HEK293 (cell line): ENCODE measurements around the gene SFN.

ENCODE experiments used
- CTCF ChIA-PET: fragments of 350-600 bp; formaldehyde crosslinking; extraction: SDS; loops from one replicate; lab custom pipeline; 2021; ENCODE audit warnings: antibody characterized with exemption; lab: Yijun Ruan, JAX
- POLR2A ChIA-PET: fragments of 300-600 bp; formaldehyde crosslinking; extraction: SDS; loops from one replicate; lab custom pipeline; 2020; ENCODE audit warnings: antibody characterized with exemption, inconsistent platforms; lab: Yijun Ruan, JAX
- H3K27ac ChIP-seq: fragments of 200-500 bp; sonication (Bioruptor generic); 2 replicates; pipeline ENCODE4 v1.5.1; 2014; ENCODE audit warnings: low read depth, low read length, control low read depth, inconsistent platforms; ENCODE audit errors: extremely low read depth
- H3K36me3 ChIP-seq, 2 experiments: fragments of 200-500 bp in 1 of 2; sonication (Bioruptor generic) in 1 of 2; 1 replicate in 1 of 2; 2 replicates in 1 of 2; pipeline ENCODE4 v1.5.1; 2014 to 2017; ENCODE audit warnings: inconsistent platforms in 2 of 2, low read length in 2 of 2; ENCODE audit not compliant: control insufficient read depth in 2 of 2, insufficient read depth in 1 of 2
- H3K4me1 ChIP-seq: fragments of 200-500 bp; sonication (Bioruptor generic); 2 replicates; pipeline ENCODE4 v1.5.1; 2014; ENCODE audit warnings: mild to moderate bottlenecking, low read length, inconsistent platforms; ENCODE audit not compliant: control insufficient read depth, insufficient read depth
- H3K4me3 ChIP-seq: 2 replicates; pipeline ENCODE4 v1.5.1; 2011; ENCODE audit warnings: low read depth, mild to moderate bottlenecking, control low read depth, low read length, moderate library complexity
- H3K9me3 ChIP-seq: fragments of 200-500 bp; sonication (Bioruptor generic); 2 replicates; pipeline ENCODE4 v1.5.1; 2014; ENCODE audit warnings: low read depth, low read length, inconsistent platforms; ENCODE audit not compliant: control insufficient read depth, insufficient read depth
- MYNN ChIP-seq: fragments of 450-650 bp; formaldehyde crosslinking; IDR thresholded peaks from 2 replicates; pipeline ENCODE4 v1.5.1; 2016; ENCODE audit warnings: missing biosample characterization, missing genetic modification characterization, borderline replicate concordance
- SP7 ChIP-seq: fragments of 450-650 bp; formaldehyde crosslinking; IDR thresholded peaks from 2 replicates; pipeline ENCODE4 v1.5.1; 2016; ENCODE audit warnings: missing biosample characterization, missing genetic modification characterization
- ZBTB1 ChIP-seq: fragments of 450-650 bp; formaldehyde crosslinking; IDR thresholded peaks from 2 replicates; pipeline ENCODE4 v1.5.1; 2016; ENCODE audit warnings: missing biosample characterization, missing genetic modification characterization
- ZBTB20 ChIP-seq: fragments of 450-650 bp; formaldehyde crosslinking; IDR thresholded peaks from 2 replicates; pipeline ENCODE4 v1.5.1; 2016; ENCODE audit warnings: missing biosample characterization, missing genetic modification characterization
- ZFHX2 ChIP-seq: fragments of 450-650 bp; formaldehyde crosslinking; conservative IDR thresholded peaks from 2 replicates; pipeline ENCODE4 v1.5.1; 2016; ENCODE audit warnings: missing biosample characterization, missing genetic modification characterization
- ZFP3 ChIP-seq: fragments of 450-650 bp; formaldehyde crosslinking; IDR thresholded peaks from 2 replicates; pipeline ENCODE4 v1.5.1; 2016; ENCODE audit warnings: low read depth, missing biosample characterization, missing genetic modification characterization
- ZIC2 ChIP-seq: fragments of 450-650 bp; formaldehyde crosslinking; IDR thresholded peaks from 2 replicates; pipeline ENCODE4 v1.5.1; 2016; ENCODE audit warnings: missing biosample characterization, missing genetic modification characterization
- ZNF335 ChIP-seq: fragments of 450-650 bp; formaldehyde crosslinking; conservative IDR thresholded peaks from 2 replicates; pipeline ENCODE4 v1.5.1; 2016; ENCODE audit warnings: missing biosample characterization, missing genetic modification characterization
- ZNF341 ChIP-seq: fragments of 450-650 bp; formaldehyde crosslinking; IDR thresholded peaks from 2 replicates; pipeline ENCODE4; 2016; ENCODE audit warnings: low read depth, missing biosample characterization, missing genetic modification characterization
- ZNF600 ChIP-seq: fragments of 450-650 bp; formaldehyde crosslinking; IDR thresholded peaks from 2 replicates; pipeline ENCODE4 v1.5.1; 2016; ENCODE audit warnings: missing biosample characterization, missing genetic modification characterization
- TF ChIP-seq, protein P1 (sequence below): fragments of 450-650 bp; formaldehyde crosslinking; IDR thresholded peaks from 2 replicates; pipeline ENCODE4 v1.5.1; 2017; ENCODE audit warnings: missing biosample characterization, missing genetic modification characterization
- TF ChIP-seq, protein P2 (sequence below): fragments of 450-650 bp; formaldehyde crosslinking; optimal IDR thresholded peaks from 2 replicates; pipeline ENCODE3; 2016; ENCODE audit warnings: missing biosample characterization, mild to moderate bottlenecking, missing genetic modification characterization
- TF ChIP-seq, protein P3 (sequence below): fragments of 450-650 bp; formaldehyde crosslinking; IDR thresholded peaks from 2 replicates; pipeline ENCODE4 v1.5.1; 2016; ENCODE audit warnings: missing biosample characterization, missing genetic modification characterization

Gene SFN

DNA sequence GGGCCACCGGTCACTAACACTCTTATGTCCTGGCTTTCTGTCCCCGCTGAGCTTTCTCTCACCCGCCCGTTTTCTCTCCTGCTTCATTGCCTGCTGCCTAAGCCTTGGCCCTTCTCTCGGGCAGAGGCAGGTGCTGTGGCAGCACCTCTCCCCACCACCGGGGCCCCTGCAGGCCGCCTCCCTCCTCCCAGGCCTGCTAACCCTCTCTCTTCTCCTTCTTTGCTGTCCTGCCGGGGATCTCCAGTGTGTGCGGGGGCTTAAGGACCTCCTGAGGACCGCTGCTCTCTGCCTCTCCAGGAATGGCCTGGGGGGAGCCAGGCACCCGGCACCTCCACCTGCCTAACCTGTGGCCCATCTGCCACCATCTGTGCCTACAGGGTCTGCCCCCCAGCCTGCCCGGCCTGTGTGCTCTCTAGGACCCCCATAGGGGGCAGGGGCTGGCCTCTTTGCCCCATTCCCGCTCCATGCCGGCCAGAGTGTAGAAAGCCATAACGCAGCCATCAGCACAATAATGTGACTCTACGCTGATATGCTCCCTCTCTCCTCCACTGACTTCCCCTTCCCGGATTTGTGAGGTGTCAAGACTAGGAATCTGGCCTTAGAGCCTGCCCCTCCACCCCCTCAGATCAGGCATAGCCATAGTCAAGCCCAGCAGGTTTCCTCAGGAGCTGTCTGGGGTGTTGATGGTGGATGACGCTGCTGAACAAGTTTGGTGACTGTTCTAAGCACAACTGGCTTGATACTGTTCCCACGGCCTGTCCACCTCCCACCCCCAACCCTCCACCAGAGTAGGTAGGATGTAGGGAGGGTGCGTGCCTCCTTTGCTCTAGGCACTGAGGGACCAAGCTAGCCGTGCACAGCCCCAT is 6.1 kb upstream of the SFN start:
- H3K4me3 ChIP-seq = no peak overlapping the region
- no peak overlapping the region for H3K27ac ChIP-seq
- CTCF ChIA-PET = interaction anchor here (0.8 to 2.6 kb wide), 4 partner anchors 20 to 254 kb away, joined by 3 to 7 read pairs (median 4); no protein-coding TSS in a partner anchor
- POLR2A ChIA-PET = interaction anchor here (1.2 to 2.3 kb wide), 2 partner anchors 8 to 15 kb away, joined by 3 to 9 read pairs; no protein-coding TSS in a partner anchor
- peaks cover 0 to 46% of the 10 kb centered on the region in 2 experiments; a peak in 1 of 3 replicates for H3K36me3 ChIP-seq
- no peaks in the 10 kb centered on the region for H3K9me3 ChIP-seq
- no peaks in the 10 kb centered on the region for H3K4me1 ChIP-seq
- TF ChIP-seq ZNF335 (peak; percentile 48; the same call in 1 of the 2 replicates), ZNF600 (tag by site-specific recombination) (peak; percentile 61; the same call in 1 of the 2 replicates), ZFP3 (tag by site-specific recombination) (no peak), ZIC2 (tag by site-specific recombination) (peak; percentile 41), ZFHX2 (peak; percentile 28; the same call in 1 of the 2 replicates), ZBTB1 (tag by site-specific recombination) (no peak), ZNF341 (tag by site-specific recombination) (peak; percentile 27; the same call in 1 of the 2 replicates)

DNA sequence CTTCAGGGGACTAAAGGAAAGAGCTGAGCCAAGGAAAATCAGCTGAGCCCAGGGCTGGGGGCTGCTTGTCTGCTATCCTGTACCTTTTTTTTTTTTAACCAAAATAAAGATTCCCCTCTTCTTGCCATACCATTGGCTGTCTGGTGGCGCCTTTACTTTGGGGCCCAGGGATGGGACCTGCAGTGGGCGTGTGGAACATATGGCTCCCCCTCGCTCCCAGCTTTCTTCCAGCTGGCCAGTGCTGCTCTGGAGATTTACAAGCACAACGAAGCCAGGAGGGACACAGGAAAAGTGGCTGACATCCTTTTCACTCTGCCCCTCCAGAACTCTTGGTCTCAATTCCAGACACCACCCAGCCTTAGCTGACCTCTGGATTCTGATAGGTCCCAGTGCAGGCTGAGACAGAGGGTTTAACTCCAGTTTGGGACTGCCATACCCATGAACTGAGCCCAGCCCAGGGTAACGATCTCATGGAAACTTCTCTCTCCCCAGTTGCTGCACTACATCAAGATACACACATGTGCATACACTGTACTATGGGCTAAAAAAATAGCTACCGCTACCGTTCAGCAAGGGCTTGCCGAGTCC is 5.4 kb upstream of the SFN start:
- TF ChIP-seq ZBTB20 (tag by site-specific recombination) (peak; percentile 49; the same call in 1 of the 2 replicates), MYNN (tag by site-specific recombination) (no peak)
- TF ChIP-seq, protein P1, sequence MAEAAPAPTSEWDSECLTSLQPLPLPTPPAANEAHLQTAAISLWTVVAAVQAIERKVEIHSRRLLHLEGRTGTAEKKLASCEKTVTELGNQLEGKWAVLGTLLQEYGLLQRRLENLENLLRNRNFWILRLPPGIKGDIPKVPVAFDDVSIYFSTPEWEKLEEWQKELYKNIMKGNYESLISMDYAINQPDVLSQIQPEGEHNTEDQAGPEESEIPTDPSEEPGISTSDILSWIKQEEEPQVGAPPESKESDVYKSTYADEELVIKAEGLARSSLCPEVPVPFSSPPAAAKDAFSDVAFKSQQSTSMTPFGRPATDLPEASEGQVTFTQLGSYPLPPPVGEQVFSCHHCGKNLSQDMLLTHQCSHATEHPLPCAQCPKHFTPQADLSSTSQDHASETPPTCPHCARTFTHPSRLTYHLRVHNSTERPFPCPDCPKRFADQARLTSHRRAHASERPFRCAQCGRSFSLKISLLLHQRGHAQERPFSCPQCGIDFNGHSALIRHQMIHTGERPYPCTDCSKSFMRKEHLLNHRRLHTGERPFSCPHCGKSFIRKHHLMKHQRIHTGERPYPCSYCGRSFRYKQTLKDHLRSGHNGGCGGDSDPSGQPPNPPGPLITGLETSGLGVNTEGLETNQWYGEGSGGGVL (tag by site-specific recombination) = no peak
- TF ChIP-seq, protein P2, sequence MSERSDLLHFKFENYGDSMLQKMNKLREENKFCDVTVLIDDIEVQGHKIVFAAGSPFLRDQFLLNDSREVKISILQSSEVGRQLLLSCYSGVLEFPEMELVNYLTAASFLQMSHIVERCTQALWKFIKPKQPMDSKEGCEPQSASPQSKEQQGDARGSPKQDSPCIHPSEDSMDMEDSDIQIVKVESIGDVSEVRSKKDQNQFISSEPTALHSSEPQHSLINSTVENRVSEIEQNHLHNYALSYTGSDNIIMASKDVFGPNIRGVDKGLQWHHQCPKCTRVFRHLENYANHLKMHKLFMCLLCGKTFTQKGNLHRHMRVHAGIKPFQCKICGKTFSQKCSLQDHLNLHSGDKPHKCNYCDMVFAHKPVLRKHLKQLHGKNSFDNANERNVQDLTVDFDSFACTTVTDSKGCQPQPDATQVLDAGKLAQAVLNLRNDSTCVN (tag by site-specific recombination) = peak; percentile 9
- Histone ChIP-seq H3K36me3 (peaks cover 0 to 39% of the 10 kb centered on the region in 2 experiments; a peak in 1 of 3 replicates), H3K4me3 (no peak overlapping the region), H3K4me1 (no peaks in the 10 kb centered on the region), H3K9me3 (no peaks in the 10 kb centered on the region), H3K27ac (no peak overlapping the region)
- CTCF ChIA-PET = interaction anchor here (1.4 to 2.6 kb wide), 2 partner anchors 30 to 46 kb away, joined by 4 to 7 read pairs; no protein-coding TSS in a partner anchor
- POLR2A ChIA-PET = interaction anchor here (0.9 to 1.5 kb wide), 3 partner anchors 9 to 32 kb away, joined by 3 to 5 read pairs (median 3); partner anchors contain the start of gene GPN2

DNA sequence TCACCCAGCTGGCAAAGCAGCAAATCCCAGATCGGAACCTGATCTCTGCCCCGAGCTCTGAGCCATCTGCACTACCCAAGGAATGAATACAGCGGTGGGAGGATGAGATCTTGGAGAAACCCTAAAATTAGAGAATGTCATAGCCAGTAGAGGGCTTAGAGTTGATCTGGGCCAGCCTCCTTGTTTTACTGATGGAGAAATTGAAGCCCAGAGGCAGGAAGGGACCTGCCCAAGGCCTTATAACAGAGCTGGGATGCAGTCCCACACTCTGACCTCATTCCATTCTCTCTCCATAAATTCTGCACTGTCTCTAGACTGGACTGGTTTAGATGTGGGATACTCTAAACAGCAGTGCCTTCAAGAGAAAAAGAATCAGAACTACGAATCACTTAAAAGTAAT is 4.8 kb upstream of the SFN start:
- TF ChIP-seq, protein P3, sequence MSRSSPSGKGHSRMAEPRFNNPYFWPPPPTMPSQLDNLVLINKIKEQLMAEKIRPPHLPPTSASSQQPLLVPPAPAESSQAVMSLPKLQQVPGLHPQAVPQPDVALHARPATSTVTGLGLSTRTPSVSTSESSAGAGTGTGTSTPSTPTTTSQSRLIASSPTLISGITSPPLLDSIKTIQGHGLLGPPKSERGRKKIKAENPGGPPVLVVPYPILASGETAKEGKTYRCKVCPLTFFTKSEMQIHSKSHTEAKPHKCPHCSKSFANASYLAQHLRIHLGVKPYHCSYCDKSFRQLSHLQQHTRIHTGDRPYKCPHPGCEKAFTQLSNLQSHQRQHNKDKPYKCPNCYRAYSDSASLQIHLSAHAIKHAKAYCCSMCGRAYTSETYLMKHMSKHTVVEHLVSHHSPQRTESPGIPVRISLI (tag by site-specific recombination) = no peak
- peak; percentile 54; the same call in 1 of the 2 replicates for TF ChIP-seq SP7 (tag by site-specific recombination)
- no peak overlapping the region for H3K4me3 ChIP-seq
- no peak overlapping the region for H3K27ac ChIP-seq
- POLR2A ChIA-PET = interaction anchor here (0.9 to 1.5 kb wide), 2 partner anchors 9 to 32 kb away, joined by 3 to 5 read pairs; partner anchors contain the start of gene GPN2
- 0 out of 2 replicates have a peak, but pooled peaks cover under 1% of the 10 kb centered on the region for H3K4me1 ChIP-seq
- CTCF ChIA-PET = interaction anchor here (0.5 to 2.6 kb wide), 9 partner anchors 10 to 733 kb away, joined by 3 to 11 read pairs (median 4); no protein-coding TSS in a partner anchor
- no peaks in the 10 kb centered on the region for H3K9me3 ChIP-seq
- peaks cover 0 to 33% of the 10 kb centered on the region in 2 experiments; a peak in 1 of 3 replicates for H3K36me3 ChIP-seq
